KMS-11 (cell line): ENCODE data around the gene ARL5C.

Experiments used
- H2AFZ ChIP-seq: fragments of 200-600 bp; sonication (generic); 2 replicates; pipeline ENCODE4 v1.6.1; 2016; ENCODE audit warnings: antibody characterized with exemption, mixed run types, low read depth
- H3K27ac ChIP-seq: fragments of 200-600 bp; sonication (generic); 2 replicates; pipeline ENCODE4 v1.6.1; 2016; ENCODE audit warnings: mild to moderate bottlenecking, mixed run types
- H3K27me3 ChIP-seq: fragments of 200-600 bp; sonication (generic); 2 replicates; pipeline ENCODE4 v1.6.1; 2017; ENCODE audit warnings: mild to moderate bottlenecking, low read depth, mixed run types, moderate library complexity; ENCODE audit not compliant: insufficient read depth
- H3K36me3 ChIP-seq: fragments of 200-600 bp; sonication (generic); 2 replicates; pipeline ENCODE4 v1.6.1; 2017; ENCODE audit warnings: mild to moderate bottlenecking, mixed run types; ENCODE audit not compliant: insufficient read depth
- H3K4me1 ChIP-seq: fragments of 200-600 bp; sonication (generic); 2 replicates; pipeline ENCODE4 v1.6.1; 2016; ENCODE audit warnings: mild to moderate bottlenecking, low read depth, mixed run types; ENCODE audit not compliant: poor library complexity, severe bottlenecking
- H3K4me2 ChIP-seq: fragments of 200-600 bp; sonication (generic); 2 replicates; pipeline ENCODE4 v1.7.0; 2016; ENCODE audit warnings: mild to moderate bottlenecking, mixed run types
- H3K4me3 ChIP-seq: fragments of 200-600 bp; sonication (generic); IDR thresholded peaks from 2 replicates; pipeline ENCODE4 v1.6.1; 2017; ENCODE audit warnings: low read depth, low read length, mixed read lengths; ENCODE audit not compliant: insufficient read depth
- H3K79me2 ChIP-seq: fragments of 200-600 bp; sonication (generic); 2 replicates; pipeline ENCODE4 v1.6.1; 2016; ENCODE audit warnings: low read depth, mixed run types; ENCODE audit not compliant: insufficient read depth
- H3K9ac ChIP-seq: fragments of 200-600 bp; sonication (generic); 2 replicates; pipeline ENCODE4 v1.6.1; 2016; ENCODE audit warnings: mild to moderate bottlenecking, mixed run types
- H4K20me1 ChIP-seq: fragments of 200-600 bp; sonication (generic); 2 replicates; pipeline ENCODE4 v1.6.1; 2016; ENCODE audit warnings: mild to moderate bottlenecking, mixed run types; ENCODE audit not compliant: insufficient read depth
- CTCF ChIP-seq: fragments of 200-600 bp; sonication (generic); conservative IDR thresholded peaks from 2 replicates; pipeline ENCODE4 v1.6.1; 2017; ENCODE audit warnings: low read depth, mild to moderate bottlenecking, antibody characterized with exemption, low read length, moderate library complexity, mixed read lengths

Gene ARL5C

GRCh38 chr17:39139161-39139511, 26.8 kb downstream of the ARL5C start:
- H3K79me2 ChIP-seq: no peaks in the 10 kb centered on the region
- no peak overlapping the region for H3K4me3 ChIP-seq
- H3K27me3 ChIP-seq: no peaks in the 10 kb centered on the region
- H3K9ac ChIP-seq: no peak overlapping the region
- H3K27ac ChIP-seq: no peak overlapping the region
- H4K20me1 ChIP-seq: no peaks in the 10 kb centered on the region
- no peaks in the 10 kb centered on the region for H3K36me3 ChIP-seq
- no peak for TF ChIP-seq CTCF
- no peak overlapping the region for H2AFZ ChIP-seq
- no peak overlapping the region for H3K4me2 ChIP-seq
- H3K4me1 ChIP-seq: no peaks in the 10 kb centered on the region

- Histone ChIP-seq H3K36me3 (no peaks in the 10 kb centered on the region), H3K4me2 (no peak overlapping the region), H2AFZ (no peak overlapping the region), H3K79me2 (no peaks in the 10 kb centered on the region), H3K4me1 (no peaks in the 10 kb centered on the region), H4K20me1 (no peaks in the 10 kb centered on the region), H3K27ac (no peak overlapping the region), H3K4me3 (no peak overlapping the region), H3K9ac (no peak overlapping the region), H3K27me3 (no peaks in the 10 kb centered on the region)
- TF ChIP-seq CTCF: no peak
Observed at GRCh38 chr17:39138431-39139160, 27.4 kb downstream of the ARL5C start.

DNA sequence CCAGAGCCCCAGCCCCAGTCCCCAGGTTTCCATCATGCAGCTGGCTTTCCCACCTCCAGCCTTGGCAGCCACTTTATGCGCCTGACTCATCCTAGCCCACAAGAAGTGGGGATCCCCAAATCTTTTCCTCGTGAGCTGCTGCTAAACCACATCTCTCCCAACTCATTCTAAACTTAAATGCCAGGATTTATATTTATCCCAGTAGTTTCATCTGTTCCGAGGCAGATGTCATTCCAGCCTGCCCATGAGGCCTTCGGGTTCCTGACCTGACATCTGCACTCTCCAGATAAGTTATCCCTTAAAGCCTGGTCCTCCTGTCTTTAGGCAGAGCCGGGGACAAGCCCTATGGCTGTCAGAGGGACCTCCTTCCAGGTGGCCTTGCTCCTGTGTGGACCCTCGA, 31.1 kb downstream of the ARL5C start:
- H2AFZ ChIP-seq: no peak overlapping the region
- H3K79me2 ChIP-seq: no peaks in the 10 kb centered on the region
- TF ChIP-seq CTCF: no peak
- no peaks in the 10 kb centered on the region for H4K20me1 ChIP-seq
- H3K9ac ChIP-seq: no peak overlapping the region
- H3K27ac ChIP-seq: no peak overlapping the region
- H3K27me3 ChIP-seq: no peaks in the 10 kb centered on the region
- no peaks in the 10 kb centered on the region for H3K36me3 ChIP-seq
- no peak overlapping the region for H3K4me3 ChIP-seq
- no peak overlapping the region for H3K4me2 ChIP-seq
- H3K4me1 ChIP-seq: no peaks in the 10 kb centered on the region

DNA sequence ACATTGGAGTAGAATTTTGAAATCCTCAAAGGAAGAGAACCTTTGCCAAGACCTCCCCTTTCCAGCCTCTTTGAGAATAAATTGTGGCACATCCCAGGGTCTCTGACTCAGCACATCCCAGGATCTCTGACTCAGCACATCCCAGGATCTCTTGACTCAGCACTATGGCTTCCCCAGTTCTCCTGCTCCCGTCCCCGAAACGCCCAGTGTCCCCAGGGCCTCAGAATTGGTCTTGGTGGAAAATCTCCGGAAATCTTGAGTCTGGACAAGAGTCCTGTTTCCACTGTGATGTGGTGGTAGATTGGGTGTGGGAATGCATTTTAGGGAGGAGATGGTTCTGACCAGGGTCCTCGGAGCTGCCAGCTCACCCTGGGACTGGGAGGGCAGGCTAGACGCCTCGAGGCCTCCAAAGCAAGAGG, 33.8 kb downstream of the ARL5C start:
- no peak overlapping the region for H3K4me3 ChIP-seq
- H3K4me1 ChIP-seq: no peaks in the 10 kb centered on the region
- no peak overlapping the region for H3K4me2 ChIP-seq
- H4K20me1 ChIP-seq: no peaks in the 10 kb centered on the region
- H3K9ac ChIP-seq: no peak overlapping the region
- no peaks in the 10 kb centered on the region for H3K36me3 ChIP-seq
- H2AFZ ChIP-seq: no peak overlapping the region
- H3K27me3 ChIP-seq: no peaks in the 10 kb centered on the region
- no peaks in the 10 kb centered on the region for H3K79me2 ChIP-seq
- TF ChIP-seq CTCF: no peak
- H3K27ac ChIP-seq: no peak overlapping the region
